Esophagus (tissue), 2 donors: ENCODE data around the gene SLC35D3. TPM values are rescaled to one million over a fixed set of nuclear protein-coding genes. Genes with fewer than 3 reads are reported as not detected.
"Not testable (repeated sequence)": the region's sequence is repeated elsewhere in the genome, so short reads cannot be mapped to it uniquely, and the experiment has no call there.

Experiments used
- H3K27ac ChIP-seq, 2 donors: one replicate each; pipeline ENCODE4 v1.5.1; 2013; ENCODE audit warnings: low read depth in 2 of 2, mild to moderate bottlenecking in 2 of 2, inconsistent platforms in 1 of 2, low read length in 1 of 2, moderate library complexity in 1 of 2
- H3K27me3 ChIP-seq, 2 donors: one replicate each; pipeline ENCODE4 v1.6.1; 2013; ENCODE audit warnings: low read length in 2 of 2, control low read depth in 1 of 2, mild to moderate bottlenecking in 1 of 2; ENCODE audit not compliant: insufficient read depth in 2 of 2, control insufficient read depth in 1 of 2
- H3K36me3 ChIP-seq, 2 donors: one replicate each; pipeline ENCODE4 v1.6.1; 2013; ENCODE audit warnings: low read length in 1 of 2; ENCODE audit not compliant: control insufficient read depth in 2 of 2, insufficient read depth in 2 of 2
- H3K4me1 ChIP-seq, 2 donors: one replicate each; pipeline ENCODE4 v1.6.1; 2013; ENCODE audit warnings: low read length in 1 of 2; ENCODE audit not compliant: control insufficient read depth in 2 of 2, insufficient read depth in 2 of 2
- H3K4me3 ChIP-seq, 2 donors: one replicate each; pipeline ENCODE4 v1.5.1; 2013; ENCODE audit warnings: low read length in 2 of 2, mild to moderate bottlenecking in 2 of 2, low read depth in 1 of 2, moderate library complexity in 1 of 2
- H3K9me3 ChIP-seq, 2 donors: one replicate each; pipeline ENCODE4 v1.6.1; 2013; ENCODE audit warnings: mild to moderate bottlenecking in 2 of 2, low read depth in 1 of 2, low read length in 1 of 2, moderate library complexity in 1 of 2; ENCODE audit not compliant: control insufficient read depth in 2 of 2, insufficient read depth in 1 of 2
- WGBS, 2 donors: extraction: QIAGEN DNeasy Blood & Tissue Kit; methylation state at CpG; one replicate each; pipeline ENCODE4 v1.1.7; 2013; 5-methylcytosine and 5-hydroxymethylcytosine counted together
- polyA plus RNA-seq, 2 donors: library from polyadenylated mRNA; stranded (reverse); fragments of 200-250 nt; gene quantifications; one replicate each; pipeline ENCODE4 v1.2.3, GENCODE V29; 2013
- donor health status: healthy with polysubstance abuse.
- donor health status: Bipolar disorder and iron deficiency.

Gene SLC35D3
- polyA plus RNA-seq, 2 donors = 0.02 TPM; not detected in 1

DNA sequence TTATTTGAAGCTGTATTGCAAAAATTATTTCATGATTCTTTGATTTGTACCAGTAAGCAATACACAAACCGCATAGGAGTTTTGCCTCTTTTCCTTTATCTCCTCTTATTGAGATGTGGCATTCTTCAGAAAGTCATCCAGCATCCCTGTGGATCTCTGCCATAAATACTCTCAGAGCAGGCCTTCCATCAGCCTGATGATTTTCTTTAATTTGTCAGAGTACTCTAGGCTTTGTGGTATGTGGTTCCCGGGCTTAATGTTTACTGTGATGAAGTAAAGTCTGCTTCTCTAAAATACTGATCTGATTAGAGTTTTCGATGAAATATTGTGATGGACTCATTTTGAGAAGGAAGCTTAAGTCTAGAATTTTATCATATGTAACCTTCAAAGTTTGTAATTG is 31.1 kb upstream of the SLC35D3 start:
- Histone ChIP-seq H3K9me3 (no peaks in the 10 kb centered on the region), H3K27me3 (no peaks in the 10 kb centered on the region), H3K27ac (no peak overlapping the region), H3K36me3 (peaks cover 0 to 2% of the 10 kb centered on the region in 2 donors), H3K4me3 (no peak overlapping the region), H3K4me1 (no peaks in the 10 kb centered on the region)
- whole genome bisulfite sequencing, 2 donors = 82 to 89% methylated on average over 3 of the region's 3 CpGs

DNA sequence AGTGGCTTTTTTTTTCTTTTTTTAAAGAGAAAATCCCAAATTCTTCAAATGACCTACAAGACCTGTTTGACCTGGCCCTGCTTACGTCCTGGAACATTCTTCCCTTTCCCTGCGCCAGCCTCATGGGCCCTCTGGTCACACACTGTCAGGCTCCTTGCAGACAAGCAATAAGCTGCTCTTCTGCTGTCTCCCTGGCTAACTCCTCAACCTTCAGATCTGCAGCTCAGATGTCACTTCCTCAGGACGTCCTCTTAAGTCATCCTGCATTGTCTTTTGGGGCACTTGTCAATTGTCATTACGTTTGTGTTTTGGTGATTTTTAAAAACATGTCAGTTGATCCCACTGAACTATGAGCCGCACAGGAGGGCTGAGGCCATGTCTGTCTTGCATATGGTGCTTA is 28.9 kb upstream of the SLC35D3 start:
- H3K4me1 ChIP-seq = no peaks in the 10 kb centered on the region
- no peaks in the 10 kb centered on the region for H3K27me3 ChIP-seq
- H3K9me3 ChIP-seq = no peaks in the 10 kb centered on the region
- peaks cover 0 to 2% of the 10 kb centered on the region in 2 donors for H3K36me3 ChIP-seq
- no peak overlapping the region for H3K4me3 ChIP-seq
- H3K27ac ChIP-seq = no peak overlapping the region
- WGBS, 2 donors = 84% methylated on average over 5 of the region's 5 CpGs

DNA sequence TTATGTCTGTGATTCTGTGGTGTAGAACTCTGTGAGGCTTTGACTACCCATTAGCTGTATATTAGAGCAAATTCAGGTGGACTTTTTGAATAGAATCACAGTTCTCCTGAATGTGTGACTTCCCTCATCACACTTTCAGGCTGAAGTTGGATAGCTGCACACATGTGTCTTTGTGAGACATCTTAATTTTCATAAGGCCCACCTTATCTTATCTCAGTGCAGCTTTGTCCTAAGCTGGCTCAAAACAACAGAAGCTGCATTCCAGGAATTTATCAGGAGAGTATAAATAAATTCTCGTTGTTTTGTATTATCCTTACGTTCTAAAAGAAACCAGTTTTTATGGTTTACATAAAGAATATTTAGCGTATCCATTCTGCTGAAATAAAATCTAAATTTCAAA is 26.2 kb upstream of the SLC35D3 start:
- Histone ChIP-seq H3K9me3 (no peaks in the 10 kb centered on the region), H3K4me3 (no peak overlapping the region), H3K27ac (no peak overlapping the region), H3K27me3 (no peaks in the 10 kb centered on the region), H3K4me1 (no peaks in the 10 kb centered on the region), H3K36me3 (peaks cover 0 to 13% of the 10 kb centered on the region in 2 donors)
- WGBS, 2 donors = 83 to 93% methylated on average over 3 of the region's 3 CpGs

DNA sequence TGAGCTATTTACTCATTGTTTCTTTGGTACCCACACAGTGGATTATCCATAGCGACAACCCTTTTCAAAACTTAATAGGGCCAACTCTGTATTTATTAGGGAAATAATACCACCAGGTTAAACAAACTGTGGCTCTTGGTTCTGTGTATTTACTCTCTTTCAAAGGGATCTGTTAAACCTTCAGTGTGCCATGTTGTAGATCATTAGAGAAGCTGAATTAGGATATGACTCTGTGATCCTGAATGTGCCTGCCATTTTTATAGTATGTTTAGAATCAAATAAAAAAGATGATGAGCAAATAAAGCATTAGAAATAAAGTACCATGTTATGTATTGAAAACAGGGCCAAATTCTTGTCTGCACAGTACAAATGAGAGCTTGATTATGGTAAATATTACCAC is 25.0 kb upstream of the SLC35D3 start:
- Histone ChIP-seq H3K27ac (no peak overlapping the region), H3K4me1 (no peaks in the 10 kb centered on the region), H3K27me3 (no peaks in the 10 kb centered on the region), H3K4me3 (no peak overlapping the region), H3K36me3 (peaks cover 0 to 13% of the 10 kb centered on the region in 2 donors), H3K9me3 (no peaks in the 10 kb centered on the region)
- WGBS, 2 donors = 73 to 94% methylated on average over 1 of the region's 1 CpG

DNA sequence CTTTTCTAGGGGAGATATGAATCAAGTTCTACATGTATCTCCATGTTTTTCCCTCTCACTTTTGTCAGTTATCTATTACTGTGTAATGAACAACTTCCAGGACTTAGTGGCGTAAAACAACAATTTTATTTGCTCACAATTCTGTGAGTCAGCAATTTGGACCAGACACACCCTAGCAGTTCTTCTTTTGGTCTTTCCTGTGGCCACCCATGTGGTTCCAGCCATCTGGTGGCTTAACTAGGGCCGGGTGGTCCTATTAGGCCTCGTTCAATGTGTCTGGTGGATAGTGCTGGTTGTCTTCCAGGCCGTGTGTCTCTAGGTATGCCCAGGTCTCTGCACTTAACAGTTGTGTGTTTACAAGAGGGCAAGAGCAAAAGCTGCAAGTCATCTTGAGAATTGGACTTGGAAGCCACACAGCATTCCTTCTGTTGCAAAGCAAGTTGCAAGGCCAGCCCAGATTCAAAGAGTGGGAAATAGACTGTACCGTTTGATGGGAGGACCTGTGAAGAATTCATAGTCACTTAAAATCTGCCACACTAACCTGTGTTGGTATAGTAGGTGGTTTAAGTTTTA is 20.8 kb upstream of the SLC35D3 start:
- Histone ChIP-seq H3K4me1 (no peaks in the 10 kb centered on the region), H3K4me3 (no peak overlapping the region), H3K36me3 (peaks cover 0 to 11% of the 10 kb centered on the region in 2 donors), H3K27ac (no peak overlapping the region), H3K9me3 (no peaks in the 10 kb centered on the region), H3K27me3 (no peaks in the 10 kb centered on the region)
- 87 to 90% methylated on average over 5 of the region's 5 CpGs for WGBS, 2 donors

DNA sequence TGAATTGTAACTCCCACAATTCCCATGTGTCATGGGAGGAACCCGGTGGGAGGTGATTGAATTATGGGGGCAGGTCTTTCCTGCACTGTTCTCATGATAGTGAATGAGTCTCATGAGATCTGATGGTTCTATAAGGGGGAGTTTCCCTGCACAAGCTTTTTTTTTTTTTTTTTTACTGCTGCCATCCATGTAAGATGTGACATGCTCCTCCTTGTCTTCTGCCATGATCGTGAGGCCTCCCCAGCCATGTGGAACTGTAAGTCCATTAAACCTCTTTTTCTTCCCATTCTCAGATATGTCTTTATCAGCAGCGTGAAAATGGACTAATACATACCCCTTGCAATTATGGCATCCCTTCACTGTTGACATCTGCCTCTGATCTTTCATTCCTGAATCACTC is 17.6 kb upstream of the SLC35D3 start:
- H3K27me3 ChIP-seq, H3K27ac ChIP-seq, H3K4me3 ChIP-seq, H3K4me1 ChIP-seq, H3K36me3 ChIP-seq, H3K9me3 ChIP-seq: not testable (repeated sequence)
- WGBS, 2 donors = 89 to 93% methylated on average over 3 of the region's 3 CpGs

DNA sequence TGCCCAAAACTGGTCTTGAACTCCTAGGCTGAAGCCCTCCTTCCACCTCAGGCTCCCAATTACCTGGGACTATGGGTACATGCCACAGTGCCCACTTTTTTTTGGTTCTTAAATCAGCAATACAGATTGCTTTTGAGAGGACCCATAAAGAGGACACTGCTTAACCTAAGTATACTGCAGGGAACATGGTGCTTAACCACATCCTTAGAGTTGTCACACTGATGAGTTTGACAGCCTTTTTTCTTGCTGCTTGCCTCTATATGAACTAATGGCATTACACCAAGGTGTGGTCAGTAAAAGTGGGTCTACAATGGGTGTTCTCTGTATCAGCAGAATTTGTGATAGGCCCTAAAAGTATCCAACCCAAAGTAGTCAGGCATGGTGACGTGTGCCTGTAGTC is 7.2 kb upstream of the SLC35D3 start:
- no peak overlapping the region for H3K4me3 ChIP-seq
- 97 to 98% methylated on average over 1 of the region's 1 CpG for WGBS, 2 donors
- H3K9me3 ChIP-seq = no peaks in the 10 kb centered on the region
- no peaks in the 10 kb centered on the region for H3K4me1 ChIP-seq
- no peaks in the 10 kb centered on the region for H3K27me3 ChIP-seq
- H3K36me3 ChIP-seq = peaks cover 2 to 4% of the 10 kb centered on the region in 2 donors
- H3K27ac ChIP-seq = no peak overlapping the region

DNA sequence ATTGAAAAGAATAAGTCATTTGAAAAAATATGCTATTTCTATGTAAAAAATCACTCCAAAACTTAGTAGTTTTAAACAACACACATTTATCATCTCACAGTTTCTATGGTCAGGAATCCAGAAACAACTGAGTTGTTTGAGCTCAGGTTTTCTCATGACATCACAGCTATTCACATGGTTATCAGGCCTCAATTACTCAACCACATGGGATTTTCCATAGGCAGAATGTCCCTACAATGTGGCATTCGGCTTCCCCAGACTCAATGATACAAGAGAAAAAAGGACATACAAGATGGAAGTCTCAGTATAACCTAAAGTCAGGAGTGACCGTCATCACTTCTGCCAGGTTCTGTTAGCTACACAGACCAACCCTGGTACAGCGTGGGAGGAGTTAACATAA is 3.4 kb upstream of the SLC35D3 start:
- Histone ChIP-seq H3K4me3 (no peak overlapping the region), H3K36me3 (peaks cover 2 to 4% of the 10 kb centered on the region in 2 donors), H3K27ac (no peak overlapping the region), H3K9me3 (peaks cover 0 to 6% of the 10 kb centered on the region in 2 donors), H3K4me1 (peaks cover 12 to 16% of the 10 kb centered on the region in 2 donors), H3K27me3 (peaks cover 0 to 24% of the 10 kb centered on the region in 2 donors)
- WGBS, 2 donors = 88 to 90% methylated on average over 3 of the region's 3 CpGs

DNA sequence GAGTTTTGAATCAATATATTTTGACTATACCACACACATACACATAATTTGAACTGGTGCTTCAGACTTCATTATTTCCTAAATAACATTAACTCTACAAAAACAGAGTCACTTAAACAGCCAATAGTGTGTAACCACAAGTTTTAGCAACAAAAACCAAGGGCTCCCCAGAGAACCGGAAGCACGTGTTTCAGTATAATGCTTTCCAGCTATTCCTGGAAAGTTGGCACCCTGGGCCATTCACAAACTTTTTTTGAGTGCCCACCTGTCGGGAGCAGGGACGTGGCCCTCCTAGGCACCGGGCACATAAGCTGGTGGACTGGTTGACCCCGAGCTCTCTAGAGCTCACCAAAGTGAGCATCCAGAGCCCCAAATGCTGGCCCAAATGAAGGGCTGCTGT is 1.9 kb upstream of the SLC35D3 start:
- WGBS, 2 donors = 27 to 35% methylated on average over 6 of the region's 6 CpGs
- H3K4me3 ChIP-seq = peak overlapping the region in 1 of 2 donors; percentile 59
- H3K27ac ChIP-seq = no peak overlapping the region
- peaks cover 12 to 16% of the 10 kb centered on the region in 2 donors for H3K4me1 ChIP-seq
- peaks cover 0 to 2% of the 10 kb centered on the region in 2 donors for H3K36me3 ChIP-seq
- peaks cover 0 to 24% of the 10 kb centered on the region in 2 donors for H3K27me3 ChIP-seq
- peaks cover 0 to 6% of the 10 kb centered on the region in 2 donors for H3K9me3 ChIP-seq

DNA sequence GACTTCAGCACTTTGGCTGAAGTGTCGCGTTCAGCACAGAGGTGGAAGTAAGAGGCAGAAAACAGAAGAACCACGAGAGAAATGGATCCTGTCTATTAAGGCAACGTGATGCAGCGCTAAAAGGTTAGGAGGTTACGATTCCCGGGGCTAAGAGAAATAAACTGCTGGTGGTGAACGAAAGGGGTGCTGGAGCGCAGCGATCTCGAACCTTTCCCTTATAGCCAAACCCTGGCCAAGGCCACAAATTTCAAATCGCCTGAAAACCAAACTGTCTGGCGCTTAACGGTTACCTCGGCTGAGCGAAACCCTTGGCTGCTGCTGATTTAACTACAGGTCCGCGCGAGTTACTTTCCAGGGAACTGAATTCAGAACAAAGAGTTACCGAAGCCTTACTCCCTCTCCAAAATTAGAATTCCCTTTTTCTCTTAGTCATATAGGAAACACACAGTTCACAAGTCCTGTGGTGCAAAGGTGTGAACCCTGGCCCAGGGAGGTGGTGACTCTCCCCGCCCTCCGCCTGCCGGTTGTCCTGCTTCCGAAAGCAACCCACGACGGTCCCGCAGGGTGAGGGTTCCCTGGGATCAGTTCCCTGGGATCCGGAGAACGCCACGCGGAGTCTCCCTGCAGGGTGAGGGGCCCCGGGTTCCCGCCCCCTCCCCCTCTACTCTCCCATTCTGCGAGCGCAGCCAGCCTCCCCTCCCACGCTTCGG is 1.3 kb upstream of the SLC35D3 start:
- no peak overlapping the region for H3K27ac ChIP-seq
- peaks cover 0 to 24% of the 10 kb centered on the region in 2 donors for H3K27me3 ChIP-seq
- H3K36me3 ChIP-seq = no peaks in the 10 kb centered on the region
- peaks cover 12 to 16% of the 10 kb centered on the region in 2 donors for H3K4me1 ChIP-seq
- 4% methylated on average over 37 of the region's 37 CpGs for WGBS, 2 donors
- H3K9me3 ChIP-seq = peaks cover 0 to 6% of the 10 kb centered on the region in 2 donors
- peak overlapping the region; percentile 40 to 59 for H3K4me3 ChIP-seq
